GM11168 (cell line): ENCODE data around the gene CCDC127.
"Not testable (repeated sequence)": the region's sequence is repeated elsewhere in the genome, so short reads cannot be mapped to it uniquely, and the experiment has no call there.

Experiments used
- in situ Hi-C: fragments of 300-500 bp; cut with MboI; formaldehyde crosslinking; loops from one replicate; pipeline ENCODE4 v1.12.0; 2022; ENCODE audit warnings: low sequenced_read_pairs; ENCODE audit not compliant: unreplicated experiment

CCDC127 gene

GRCh38 chr5:235527-235926, 17.6 kb upstream of the CCDC127 start:
- in situ Hi-C loops, result loop anchor here (5.0 kb wide), 1 partner anchor 1357 kb away; no protein-coding TSS in a partner anchor

GRCh38 chr5:234450-234849, 16.5 kb upstream of the CCDC127 start:
- in situ Hi-C loops, result no loop called here

GRCh38 chr5:233426-233825, 15.5 kb upstream of the CCDC127 start:
- in situ Hi-C loops, result not testable (repeated sequence)

GRCh38 chr5:231661-232060, 13.7 kb upstream of the CCDC127 start:
- in situ Hi-C loops, result no loop called here

- in situ Hi-C loops, result no loop called here
Measured at GRCh38 chr5:230711-231110, 12.8 kb upstream of the CCDC127 start.

GRCh38 chr5:228886-229285, 10.9 kb upstream of the CCDC127 start:
- in situ Hi-C loops, result no loop called here

- in situ Hi-C loops, result not testable (repeated sequence)
Measured at GRCh38 chr5:227375-227774, 9.4 kb upstream of the CCDC127 start.

- in situ Hi-C loops, result no loop called here
Measured at GRCh38 chr5:225334-225733, 7.4 kb upstream of the CCDC127 start.

- in situ Hi-C loops, result no loop called here
Measured at GRCh38 chr5:223791-224190, 5.8 kb upstream of the CCDC127 start.

- in situ Hi-C loops, result not testable (repeated sequence)
Measured at GRCh38 chr5:222951-223715, 5.2 kb upstream of the CCDC127 start.

- in situ Hi-C loops, result loop anchor here (5.0 kb wide), 1 partner anchor 1377 kb away; no protein-coding TSS in a partner anchor
Measured at GRCh38 chr5:219991-220390, 2.0 kb upstream of the CCDC127 start.

GRCh38 chr5:219460-219863, 1.5 kb upstream of the CCDC127 start:
- in situ Hi-C loops, result loop anchor here (5.0 kb wide), 1 partner anchor 1378 kb away; no protein-coding TSS in a partner anchor

GRCh38 chr5:218457-219291, 721 bp upstream of the CCDC127 start:
- in situ Hi-C loops, result loop anchor here (5.0 kb wide), 1 partner anchor 1379 kb away; no protein-coding TSS in a partner anchor

- in situ Hi-C loops, result loop anchor here (5.0 kb wide), 1 partner anchor 1381 kb away; no protein-coding TSS in a partner anchor
Measured at GRCh38 chr5:216076-216475, 1.9 kb downstream of the CCDC127 start.

GRCh38 chr5:215256-215655, 2.7 kb downstream of the CCDC127 start:
- in situ Hi-C loops, result loop anchor here (5.0 kb wide), 1 partner anchor 1382 kb away; no protein-coding TSS in a partner anchor

- in situ Hi-C loops, result no loop called here
Measured at GRCh38 chr5:213803-214395, 4.1 kb downstream of the CCDC127 start.

- in situ Hi-C loops, result no loop called here
Measured at GRCh38 chr5:208449-209114, 9.4 kb downstream of the CCDC127 start.

GRCh38 chr5:207599-207998, 10.4 kb downstream of the CCDC127 start:
- in situ Hi-C loops, result no loop called here

GRCh38 chr5:206927-207536, 10.9 kb downstream of the CCDC127 start:
- in situ Hi-C loops, result no loop called here

GRCh38 chr5:206406-206805, 11.5 kb downstream of the CCDC127 start:
- in situ Hi-C loops, result no loop called here
